ENCODE measurements around the gene ZNF407. TPM values are rescaled to one million over a fixed set of nuclear protein-coding genes. Genes with fewer than 3 reads are reported as not detected.

The ZNF407 gene
- polyA plus RNA-seq, 4 donors = 9.2 to 10.3 (median 10.1) TPM

DNA sequence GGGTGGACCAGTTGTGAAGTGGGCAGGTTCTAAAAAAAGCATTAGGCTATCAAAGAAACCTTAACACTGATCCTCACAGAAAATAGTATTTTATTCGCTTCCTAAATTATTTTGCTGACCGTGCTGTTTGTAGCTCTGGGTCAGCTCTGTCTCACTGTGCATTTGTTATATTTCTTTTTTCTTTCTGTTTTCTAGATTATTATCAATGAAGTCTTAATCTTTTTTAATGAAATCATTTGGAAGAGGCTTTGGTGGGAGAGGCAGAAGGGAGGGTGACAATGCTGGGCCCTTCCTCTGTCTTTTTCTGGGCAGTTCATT lies 397.7 kb downstream of the ZNF407 start:
- DNase-seq (ENCODE audit: low read depth in 4 of 4, low spot score in 3 of 4) = no peak

DNA sequence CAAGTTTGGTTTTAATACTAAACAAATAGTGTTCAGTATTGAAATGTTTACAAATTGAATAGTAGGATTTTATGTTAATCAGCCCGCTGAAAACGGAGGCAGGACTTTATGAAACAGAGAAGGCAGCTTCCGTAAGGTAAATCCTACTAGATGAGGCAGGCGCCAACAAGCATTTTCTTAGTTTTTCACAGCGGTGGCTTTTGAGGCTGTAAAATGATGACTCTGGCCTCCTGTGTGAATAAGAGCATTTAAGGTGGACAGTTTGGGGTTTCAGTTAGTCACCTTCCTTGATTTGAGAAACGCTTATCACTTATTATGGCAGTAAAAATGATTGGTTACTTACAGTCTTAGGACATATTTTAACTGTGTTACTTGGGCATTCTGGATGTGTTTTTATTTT lies 398.4 kb downstream of the ZNF407 start:
- DNase-seq (ENCODE audit: low read depth in 4 of 4, low spot score in 3 of 4) = no peak

DNA sequence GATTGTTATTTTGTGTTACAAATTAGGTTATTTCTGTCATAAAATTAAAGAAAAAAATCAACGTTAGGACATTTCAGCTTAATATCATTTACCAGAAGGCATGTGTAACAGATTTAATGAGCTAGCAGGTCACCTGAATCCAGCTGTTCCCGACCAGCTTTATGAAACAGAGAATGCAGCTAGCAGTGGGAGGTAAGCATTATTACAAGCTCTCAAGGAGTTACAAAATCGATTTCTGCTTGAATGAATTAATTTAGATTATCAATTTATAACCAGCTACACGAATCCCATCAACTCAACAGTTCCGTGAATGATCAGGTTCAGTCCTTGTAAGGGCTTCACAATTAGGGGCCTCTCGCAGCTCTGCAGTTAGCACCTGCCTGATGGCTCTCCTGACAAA lies 399.3 kb downstream of the ZNF407 start:
- DNase-seq (ENCODE audit: low read depth in 4 of 4, low spot score in 3 of 4) = no peak

DNA sequence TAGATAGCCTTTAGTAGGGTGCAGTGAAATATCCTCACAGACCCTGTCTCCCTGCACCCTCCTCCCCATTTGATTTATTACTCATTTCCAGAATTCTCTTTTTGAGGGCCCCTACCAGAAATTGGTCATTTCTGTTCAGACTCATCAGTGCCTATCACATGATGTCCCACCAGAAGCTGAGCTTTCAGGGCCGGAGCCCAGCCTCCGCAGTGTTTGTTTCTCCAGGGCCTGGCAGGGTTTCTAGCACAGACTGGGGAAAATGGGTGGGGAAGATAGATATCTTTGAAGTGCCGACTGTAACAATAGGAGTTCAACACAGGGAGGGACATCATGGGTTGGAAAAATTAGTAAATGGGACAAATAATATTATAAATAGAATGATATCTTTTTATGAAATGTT lies 403.2 kb downstream of the ZNF407 start:
- DNase-seq (ENCODE audit: low read depth in 4 of 4, low spot score in 3 of 4) = no peak

DNA sequence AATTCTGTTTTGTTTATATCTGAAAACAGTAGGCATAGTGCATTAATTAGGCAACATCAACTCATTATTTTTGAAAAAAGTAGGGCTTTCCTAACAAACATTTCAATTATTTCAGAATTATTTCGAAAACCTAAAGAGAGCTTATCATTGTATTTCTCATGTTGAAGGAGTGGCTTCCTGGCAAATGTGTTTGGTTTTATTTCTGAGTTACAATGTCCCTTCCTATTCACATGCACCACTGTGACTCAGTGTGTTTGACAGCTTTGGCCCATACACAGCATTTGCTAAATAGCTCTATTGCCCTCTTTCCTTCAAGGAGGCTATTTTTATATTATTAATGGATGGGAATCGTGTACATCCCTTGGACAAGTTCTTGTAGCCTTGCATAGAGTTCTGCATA lies 405.4 kb downstream of the ZNF407 start:
- DNase-seq (ENCODE audit: low read depth in 4 of 4, low spot score in 3 of 4) = no peak

DNA sequence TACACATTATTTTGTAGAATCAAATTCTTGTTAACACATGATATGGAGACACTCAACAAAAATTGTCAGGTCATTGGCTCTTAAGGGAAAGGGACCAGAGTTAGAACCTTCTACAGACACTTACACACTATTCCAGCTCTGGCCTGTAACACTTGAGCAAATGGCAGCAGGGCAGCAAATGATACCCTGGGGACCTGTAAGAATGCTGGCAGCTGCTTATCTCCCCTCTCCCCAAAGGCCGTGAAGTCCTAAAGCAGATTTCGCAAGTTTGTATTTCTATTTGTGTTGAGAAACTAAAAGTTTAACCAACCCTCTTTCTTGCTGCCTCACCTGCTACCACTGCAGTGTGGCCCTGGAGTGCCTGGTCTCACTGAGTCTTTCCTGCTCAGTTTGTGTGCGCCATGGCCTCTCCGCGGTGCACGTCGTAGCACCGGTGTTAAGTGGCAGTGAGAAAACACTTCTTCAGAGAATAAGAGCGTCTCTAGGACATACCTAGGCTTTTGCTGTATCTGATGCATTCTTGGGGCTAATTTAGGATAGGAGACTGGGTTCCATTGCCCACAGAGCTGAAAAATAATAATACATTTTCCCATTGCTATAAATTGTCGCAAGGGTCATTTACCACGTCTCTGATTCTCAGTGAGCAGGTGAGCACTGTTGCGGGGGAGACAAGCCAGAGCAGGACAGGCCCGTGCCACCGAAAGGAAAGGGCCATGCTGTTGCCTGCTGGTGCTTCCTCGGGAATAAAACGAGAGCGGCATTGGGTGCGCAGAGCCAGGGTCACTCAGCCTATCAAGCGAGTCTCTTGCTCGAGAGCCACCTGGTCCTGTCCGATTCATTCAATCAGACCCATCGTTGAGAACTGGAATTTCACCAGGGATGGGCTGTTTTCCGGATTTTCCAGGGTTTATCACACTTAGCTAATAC lies 406.4 kb downstream of the ZNF407 start:
- no peak for DNase-seq (ENCODE audit: low read depth in 4 of 4, low spot score in 3 of 4)

DNA sequence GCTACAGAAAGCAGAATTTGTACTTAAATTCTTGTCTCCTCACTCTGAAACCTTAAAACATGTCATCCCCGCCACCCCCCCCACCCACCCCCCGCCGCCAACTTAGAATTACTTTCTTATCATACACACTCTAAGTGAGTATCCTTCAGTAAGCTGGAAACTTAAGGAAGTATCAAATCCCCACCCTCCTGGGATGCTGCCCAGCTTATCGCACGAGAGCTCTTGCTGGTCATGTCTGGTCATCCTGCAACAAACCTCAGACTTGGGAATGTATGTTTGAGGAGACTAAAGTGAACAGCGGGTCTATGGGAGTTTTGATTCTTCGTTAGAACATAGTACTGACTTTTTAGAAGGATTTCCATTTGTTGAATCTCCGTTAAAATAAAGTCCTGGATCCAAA lies 408.0 kb downstream of the ZNF407 start:
- no peak for DNase-seq (ENCODE audit: low read depth in 4 of 4, low spot score in 3 of 4)

DNA sequence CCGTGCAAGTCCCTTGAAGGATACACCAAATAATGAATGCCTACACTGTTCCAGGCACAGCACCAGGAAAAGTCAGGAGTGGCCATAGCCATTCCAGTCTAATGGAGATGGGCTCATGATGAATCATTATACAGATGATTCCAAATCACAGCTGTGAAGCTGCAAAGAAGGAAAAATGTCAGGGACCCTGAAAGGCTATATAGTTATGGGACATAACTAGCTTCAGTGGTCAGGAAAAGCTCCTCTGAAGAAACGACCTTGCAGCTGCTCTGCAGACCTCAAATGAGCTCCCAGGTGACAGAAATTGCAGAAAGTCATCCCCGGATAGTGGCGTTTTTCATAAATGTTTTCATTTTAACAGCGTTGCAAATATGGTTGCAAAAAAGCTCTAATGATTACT lies 410.5 kb downstream of the ZNF407 start:
- no peak for DNase-seq (ENCODE audit: low read depth in 4 of 4, low spot score in 3 of 4)

DNA sequence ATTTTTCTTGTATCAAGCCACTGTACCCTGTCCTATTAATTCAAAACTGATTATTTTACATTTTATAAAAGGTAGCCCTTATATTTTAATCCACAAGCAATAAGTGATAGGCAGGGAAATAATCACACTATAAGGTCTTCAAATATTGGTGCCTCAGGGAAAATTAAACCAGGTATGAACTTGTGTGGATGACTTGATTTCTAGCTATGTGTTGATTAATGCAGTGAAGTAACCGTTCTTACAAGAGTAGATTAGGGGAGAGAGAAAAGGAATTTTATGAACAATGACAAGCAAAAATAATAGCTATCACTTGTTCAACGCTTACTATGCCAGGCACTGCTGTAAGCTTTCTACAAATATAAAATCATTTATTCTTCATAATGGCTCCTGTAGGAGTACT lies 411.6 kb downstream of the ZNF407 start:
- DNase-seq (ENCODE audit: low read depth in 4 of 4, low spot score in 3 of 4) = no peak

DNA sequence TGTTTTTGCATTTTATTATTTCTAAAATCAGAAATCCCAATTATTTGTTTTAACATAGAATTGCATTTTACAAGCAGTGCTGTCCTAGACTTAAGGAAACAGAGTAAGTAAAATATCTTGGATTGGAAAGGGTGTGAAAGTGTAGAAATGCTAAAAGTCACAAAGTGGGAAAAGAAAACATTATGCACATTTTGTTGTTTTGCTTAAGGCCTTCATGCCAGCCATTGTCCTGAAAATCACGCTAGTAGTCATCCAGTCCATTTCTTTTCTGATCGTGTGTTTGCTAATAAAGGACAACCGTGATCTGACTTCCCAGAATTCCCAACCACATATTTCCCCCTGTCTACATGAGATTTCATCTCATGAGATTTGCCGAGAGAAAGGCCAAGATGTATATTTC lies 412.2 kb downstream of the ZNF407 start:
- DNase-seq (ENCODE audit: low read depth in 4 of 4, low spot score in 3 of 4) = no peak

DNA sequence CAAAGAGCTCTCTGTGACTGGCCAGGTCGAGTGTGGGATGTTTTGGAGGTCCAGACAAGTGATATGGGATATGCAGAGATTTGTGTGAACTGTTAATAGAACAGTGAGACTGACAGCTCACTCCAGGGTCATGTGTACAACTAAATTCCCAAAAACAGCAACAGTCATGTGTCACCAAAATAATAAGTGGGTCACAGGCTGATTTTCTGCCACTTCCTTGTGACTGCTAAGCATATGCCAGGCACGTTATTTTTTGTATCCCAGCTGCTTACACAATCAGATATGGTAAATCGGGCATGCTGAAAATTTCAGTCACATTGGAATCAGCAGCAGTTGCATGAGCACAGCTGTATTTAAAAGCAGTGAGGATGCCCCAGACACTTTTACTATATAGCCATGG lies 412.6 kb downstream of the ZNF407 start:
- no peak for DNase-seq (ENCODE audit: low read depth in 4 of 4, low spot score in 3 of 4)

DNA sequence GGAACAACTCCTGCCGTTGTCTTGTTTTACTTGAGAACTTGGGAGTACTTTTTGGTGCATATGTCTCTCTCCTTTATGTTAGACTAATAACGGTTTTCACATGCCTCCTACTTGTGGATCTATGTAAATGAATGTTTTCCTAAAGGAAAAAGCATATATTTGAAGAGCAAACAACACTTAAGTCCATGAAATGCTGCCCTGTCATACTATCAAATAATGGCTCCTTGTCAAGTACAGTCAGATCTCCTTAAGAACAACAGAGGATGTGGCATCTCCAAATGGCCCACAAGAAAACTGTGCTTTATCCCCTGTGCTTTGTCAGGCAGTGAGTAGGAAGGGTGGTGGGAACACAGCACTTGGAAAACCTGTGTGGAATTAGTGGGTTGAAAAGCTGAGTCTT lies 413.0 kb downstream of the ZNF407 start:
- DNase-seq (ENCODE audit: low read depth in 4 of 4, low spot score in 3 of 4) = no peak

DNA sequence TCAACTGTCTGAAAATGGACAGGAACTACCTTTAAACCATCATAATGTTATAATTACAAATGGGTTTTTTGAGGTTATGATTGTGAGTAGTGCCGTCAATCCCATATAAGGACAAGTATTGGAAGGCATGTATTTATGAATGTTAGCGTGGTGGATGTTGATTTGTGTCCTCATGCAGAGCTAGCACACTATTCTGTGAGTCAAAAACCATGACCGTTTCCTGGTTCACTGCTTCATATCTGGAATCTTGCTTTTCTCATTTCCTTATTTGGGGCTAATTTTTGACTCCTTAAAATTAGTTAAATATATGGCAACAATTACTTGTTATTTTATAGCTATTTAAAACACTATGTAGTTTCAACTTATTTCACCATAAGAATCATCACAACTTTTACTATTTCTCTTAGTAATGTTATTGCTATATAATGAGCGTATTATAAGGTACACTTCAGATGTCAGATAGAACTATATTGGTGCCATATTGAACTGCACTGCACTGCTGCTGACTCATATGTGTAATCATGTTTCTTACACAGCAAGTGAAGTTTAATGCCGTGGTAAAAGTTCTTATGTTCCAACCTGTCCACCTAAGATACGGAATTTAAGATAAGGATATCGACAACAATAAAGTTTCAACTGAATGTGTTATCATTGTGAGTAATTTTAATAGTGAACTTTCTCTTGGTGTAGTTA lies 418.5 kb downstream of the ZNF407 start:
- DNase-seq (ENCODE audit: low read depth in 4 of 4, low spot score in 3 of 4) = no peak

DNA sequence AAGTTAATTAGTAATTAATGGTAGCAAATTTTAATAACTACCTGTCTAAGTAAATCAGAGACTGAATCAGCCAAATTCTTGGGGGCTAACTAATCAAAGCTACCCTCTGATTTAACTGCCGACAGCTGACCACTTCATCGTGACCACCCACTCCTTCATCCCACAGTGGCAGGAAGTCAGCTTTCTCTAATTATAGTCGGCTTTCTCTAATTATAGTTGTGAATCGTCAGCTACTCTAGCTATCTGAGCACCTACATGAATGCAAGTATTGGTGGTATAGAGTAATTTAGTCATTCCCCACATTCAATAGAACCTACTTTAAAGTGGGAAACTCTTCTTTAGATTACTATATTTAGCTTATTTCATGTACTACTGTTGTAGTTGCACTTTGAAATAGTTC lies 425.8 kb downstream of the ZNF407 start:
- no peak for DNase-seq (ENCODE audit: low read depth in 4 of 4, low spot score in 3 of 4)

DNA sequence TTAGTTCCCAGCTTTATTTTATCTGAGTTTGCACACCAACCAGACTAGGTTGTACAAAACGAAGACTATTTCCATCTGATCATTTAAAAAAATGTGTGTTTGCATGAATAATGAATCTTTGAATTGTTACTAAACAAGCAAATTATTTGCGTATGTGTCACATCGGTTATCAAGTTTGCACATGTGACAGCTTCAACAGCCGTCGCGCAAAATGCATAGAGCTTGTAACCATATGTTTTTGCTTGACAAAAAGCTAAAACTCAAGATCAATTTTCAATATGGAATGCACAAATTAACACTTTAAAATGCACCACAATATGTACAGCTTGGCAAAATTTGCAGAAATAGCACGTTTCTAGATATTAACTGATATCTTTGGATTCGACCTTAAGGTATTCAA lies 427.2 kb downstream of the ZNF407 start:
- DNase-seq (ENCODE audit: low read depth in 4 of 4, low spot score in 3 of 4) = no peak

DNA sequence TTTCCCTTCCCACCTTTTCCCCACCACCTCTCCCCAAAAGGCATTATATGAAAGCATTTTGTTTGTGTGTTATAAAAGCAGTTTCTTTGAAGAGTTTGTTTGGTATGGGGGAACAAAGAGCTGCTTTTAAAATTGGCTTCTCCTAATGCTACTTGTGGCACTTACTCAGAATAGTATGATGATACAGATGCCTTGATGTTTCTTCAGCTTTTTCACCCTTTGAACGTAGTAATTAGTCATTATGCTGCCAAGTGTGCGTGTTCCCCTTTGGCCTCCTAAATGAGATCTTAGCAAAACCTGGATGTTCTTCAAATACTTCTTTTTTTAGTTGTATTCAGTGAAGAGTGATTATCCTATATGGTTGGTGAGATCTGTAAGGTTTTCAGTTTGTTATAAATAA lies 427.9 kb downstream of the ZNF407 start:
- no peak for DNase-seq (ENCODE audit: low read depth in 4 of 4, low spot score in 3 of 4)

DNA sequence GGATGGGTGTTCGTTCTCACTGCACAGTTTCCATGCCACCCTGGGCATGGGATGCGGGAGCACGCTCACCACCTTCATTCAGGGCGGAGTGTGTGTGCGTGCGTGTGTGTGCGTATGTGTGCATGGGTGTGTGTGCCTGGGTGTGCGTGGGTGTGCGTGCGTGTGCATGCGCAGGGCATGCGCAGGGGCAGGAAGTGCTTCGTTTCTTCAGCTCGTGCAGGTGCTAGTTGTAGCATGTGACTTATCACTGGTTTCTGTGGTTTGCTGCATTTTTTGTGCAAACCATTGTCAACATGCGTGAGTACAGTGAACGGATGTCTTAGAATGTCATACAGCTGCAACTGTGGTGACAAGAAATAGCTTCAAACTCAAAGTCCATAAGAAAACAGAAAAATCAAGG lies 431.8 kb downstream of the ZNF407 start:
- no peak for DNase-seq (ENCODE audit: low read depth in 4 of 4, low spot score in 3 of 4)

DNA sequence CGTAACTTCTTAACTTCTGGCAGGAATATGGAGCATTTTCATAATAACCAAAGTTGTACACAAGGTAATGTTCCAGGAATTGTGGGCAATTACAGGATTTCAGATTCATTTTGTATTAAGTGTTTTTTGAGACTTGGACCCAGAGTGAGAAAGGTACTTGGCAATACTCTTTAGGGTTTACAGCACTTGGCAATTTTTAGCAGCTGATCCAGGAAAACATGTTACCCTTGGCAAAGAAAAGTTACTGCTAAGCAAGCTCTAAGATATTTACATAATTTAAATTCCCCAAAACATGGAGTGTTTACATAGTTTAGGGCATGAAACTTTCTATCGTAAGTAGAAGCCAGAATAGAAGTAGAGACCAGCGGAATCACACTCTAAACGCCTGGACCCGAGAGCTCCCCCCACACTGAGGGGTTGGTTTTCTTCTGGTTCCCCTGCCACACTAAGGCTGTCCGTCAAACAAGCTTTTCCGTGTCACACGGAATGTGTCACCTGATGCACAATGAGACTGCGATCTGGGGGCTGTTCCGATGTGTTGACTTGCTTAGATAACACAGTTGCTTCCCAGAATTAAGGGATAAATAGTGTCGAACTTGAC lies 434.1 kb downstream of the ZNF407 start:
- no peak for DNase-seq (ENCODE audit: low read depth in 4 of 4, low spot score in 3 of 4)

DNA sequence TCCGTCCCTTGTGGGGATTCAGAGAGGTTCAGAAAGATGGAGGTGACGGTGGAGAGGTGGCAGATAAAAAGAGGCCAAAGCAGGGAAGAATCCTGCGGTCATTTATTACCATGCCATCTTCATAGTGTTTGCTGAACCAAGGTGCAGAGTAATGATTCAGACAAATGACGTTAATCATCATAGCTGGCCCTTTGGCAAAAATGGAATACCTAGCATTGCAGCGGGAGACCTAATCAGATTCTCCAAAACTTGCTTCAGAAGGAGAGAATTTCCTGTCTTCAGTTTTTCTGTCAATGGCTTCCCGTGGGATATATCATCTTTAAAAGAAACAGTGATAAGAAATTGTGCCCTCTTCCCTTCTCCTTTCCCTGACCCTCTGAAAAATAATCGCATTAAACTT lies 435.8 kb downstream of the ZNF407 start:
- no peak for DNase-seq (ENCODE audit: low read depth in 4 of 4, low spot score in 3 of 4)

DNA sequence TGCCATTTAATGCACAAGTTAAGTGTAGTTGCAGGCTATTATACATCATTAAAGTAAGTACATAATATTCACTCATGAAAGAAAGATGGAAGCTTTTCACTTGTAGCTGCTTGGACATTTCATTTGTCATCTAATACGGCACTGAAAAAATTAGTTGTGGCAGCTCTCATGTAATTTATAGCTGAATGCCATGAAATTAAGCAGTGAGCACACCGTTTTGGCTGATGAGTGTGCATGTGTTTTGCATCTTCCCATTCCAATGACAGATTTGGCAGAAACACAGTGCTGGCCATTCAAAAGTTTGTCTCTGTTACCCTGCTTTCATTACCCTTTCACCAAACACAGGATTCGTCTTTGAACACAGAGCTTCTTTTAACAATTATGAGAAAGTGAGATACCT lies 437.3 kb downstream of the ZNF407 start:
- no peak for DNase-seq (ENCODE audit: low read depth in 4 of 4, low spot score in 3 of 4)

DNA sequence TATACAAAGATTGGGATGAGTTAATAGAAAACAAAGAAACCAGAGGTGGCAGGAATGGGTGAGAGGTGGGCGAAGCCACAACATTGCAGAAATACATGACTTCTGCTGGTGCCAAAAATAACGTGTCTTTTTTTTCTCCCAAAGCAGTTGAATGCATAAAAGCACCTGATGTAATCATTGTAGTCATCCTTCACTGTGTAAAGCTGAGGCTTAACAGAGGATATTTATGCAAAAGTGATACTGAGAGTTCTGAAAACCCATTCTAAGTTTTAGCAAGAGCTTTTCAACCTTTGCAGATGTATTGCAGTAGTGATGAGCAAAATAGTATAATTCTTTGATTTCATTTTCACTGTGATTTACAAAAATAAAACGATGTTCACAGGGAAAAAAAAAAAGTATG lies 438.3 kb downstream of the ZNF407 start:
- DNase-seq (ENCODE audit: low read depth in 4 of 4, low spot score in 3 of 4) = no peak

All from left renal pelvis (tissue), 4 donors.